GM06990 (cell line): ENCODE results near the gene TMEM200B.
"Not testable (repeated sequence)": the region's sequence is repeated elsewhere in the genome, so short reads cannot be mapped to it uniquely, and the experiment has no call there.

Source experiments
- DNase-seq: peaks from one replicate; pipeline ENCODE4 v3.0.0-alpha.2; 2011; ENCODE audit not compliant: insufficient read length; ENCODE audit errors: extremely low read depth
- H3K27me3 ChIP-seq: replicated peaks from 2 replicates; pipeline ENCODE4 v1.6.0; 2011; ENCODE audit warnings: low read length; ENCODE audit not compliant: control insufficient read depth, insufficient read depth
- H3K36me3 ChIP-seq: 2 replicates; pipeline ENCODE4 v1.5.1; 2011; ENCODE audit warnings: low read length; ENCODE audit not compliant: control insufficient read depth, insufficient read depth
- H3K4me3 ChIP-seq: replicated peaks from 2 replicates; pipeline ENCODE4 v1.5.1; 2011; ENCODE audit warnings: low read depth, mild to moderate bottlenecking, control low read depth, low read length
- CTCF ChIP-seq: IDR thresholded peaks from 2 replicates; pipeline ENCODE4 v1.5.1; 2011; ENCODE audit warnings: low read length, control low read depth, mild to moderate bottlenecking, inconsistent platforms; ENCODE audit not compliant: insufficient read depth, poor library complexity, severe bottlenecking

TMEM200B gene

GRCh38 chr1:29114654-29115053 is 9.0 kb downstream of the TMEM200B start:
- Histone ChIP-seq H3K36me3 (peaks cover 2% of the 10 kb centered on the region), H3K27me3 (no peaks in the 10 kb centered on the region), H3K4me3 (no peak overlapping the region)
- no peak for TF ChIP-seq CTCF
- no peak for DNase-seq

GRCh38 chr1:29113413-29114117 is 10.1 kb downstream of the TMEM200B start:
- H3K27me3 ChIP-seq: no peaks in the 10 kb centered on the region
- TF ChIP-seq CTCF: no peak
- H3K4me3 ChIP-seq: no peak overlapping the region
- no peak for DNase-seq
- H3K36me3 ChIP-seq: peaks cover 4% of the 10 kb centered on the region

- Histone ChIP-seq H3K4me3 (no peak overlapping the region), H3K36me3 (peaks cover 4% of the 10 kb centered on the region), H3K27me3 (no peaks in the 10 kb centered on the region)
- TF ChIP-seq CTCF: no peak
- no peak for DNase-seq
Measured at GRCh38 chr1:29112705-29113412, 10.8 kb downstream of the TMEM200B start.

- H3K36me3 ChIP-seq: not testable (repeated sequence)
Measured at GRCh38 chr1:29108041-29108440, 15.7 kb downstream of the TMEM200B start.

GRCh38 chr1:29105822-29106221 is 17.9 kb downstream of the TMEM200B start:
- Histone ChIP-seq H3K36me3 (peaks cover 3% of the 10 kb centered on the region), H3K27me3 (no peaks in the 10 kb centered on the region), H3K4me3 (no peak overlapping the region)
- TF ChIP-seq CTCF: no peak
- no peak for DNase-seq

More at GRCh38 chr1:29108041-29108440, 15.7 kb downstream of the TMEM200B start:
- H3K27me3 ChIP-seq, DNase-seq, H3K4me3 ChIP-seq: not testable (repeated sequence)

GRCh38 chr1:29100487-29100886 is 23.2 kb downstream of the TMEM200B start:
- DNase-seq: no peak
- Histone ChIP-seq H3K36me3 (no peaks in the 10 kb centered on the region; the same call in 1 of the 2 replicates), H3K4me3 (no peak overlapping the region), H3K27me3 (no peaks in the 10 kb centered on the region)
- TF ChIP-seq CTCF: no peak
